ENCODE data around the gene NEBL. TPM values are rescaled to one million over a fixed set of nuclear protein-coding genes. Genes with fewer than 3 reads are reported as not detected.

NEBL gene
- total RNA-seq, 1 experiment from 2014 or later = 0.11 TPM

DNA sequence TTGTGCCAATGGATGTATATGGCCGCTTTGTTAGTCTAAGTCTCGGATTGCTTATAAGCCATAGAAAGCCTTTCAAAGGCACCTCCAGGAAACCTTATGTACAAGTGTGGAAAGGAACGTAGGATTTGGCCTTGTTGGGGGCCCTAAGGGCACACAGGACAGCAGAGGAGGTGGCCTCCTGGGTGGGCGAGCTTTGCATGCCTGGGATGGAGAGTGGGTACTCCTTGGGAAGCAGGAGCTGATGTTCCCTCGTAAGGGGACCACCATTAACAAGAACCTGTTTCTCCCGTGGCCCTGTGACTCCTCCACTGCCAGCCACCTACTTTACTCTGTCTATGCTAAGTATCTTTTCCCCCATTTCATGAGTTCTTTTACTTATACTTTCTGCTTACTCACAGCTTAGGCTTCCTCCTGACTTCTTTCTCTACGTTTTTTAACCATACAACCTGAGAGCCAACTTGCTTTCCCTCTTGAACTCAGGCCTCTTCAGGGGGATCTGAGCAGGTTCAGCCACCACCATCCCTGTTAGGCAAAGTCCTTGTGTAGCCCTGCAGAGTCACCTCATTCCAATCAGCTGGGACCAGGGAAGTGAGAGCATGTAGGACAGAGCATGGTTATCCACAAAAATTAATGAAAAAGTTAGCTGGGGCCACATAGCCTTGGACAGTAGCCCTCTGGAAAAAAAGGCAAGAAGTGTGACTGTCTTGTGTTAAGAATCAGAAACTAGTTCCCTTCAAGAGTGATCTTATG, 118.9 kb downstream of the NEBL start:
- no peak for DNase-seq (ENCODE audit: low read depth)

DNA sequence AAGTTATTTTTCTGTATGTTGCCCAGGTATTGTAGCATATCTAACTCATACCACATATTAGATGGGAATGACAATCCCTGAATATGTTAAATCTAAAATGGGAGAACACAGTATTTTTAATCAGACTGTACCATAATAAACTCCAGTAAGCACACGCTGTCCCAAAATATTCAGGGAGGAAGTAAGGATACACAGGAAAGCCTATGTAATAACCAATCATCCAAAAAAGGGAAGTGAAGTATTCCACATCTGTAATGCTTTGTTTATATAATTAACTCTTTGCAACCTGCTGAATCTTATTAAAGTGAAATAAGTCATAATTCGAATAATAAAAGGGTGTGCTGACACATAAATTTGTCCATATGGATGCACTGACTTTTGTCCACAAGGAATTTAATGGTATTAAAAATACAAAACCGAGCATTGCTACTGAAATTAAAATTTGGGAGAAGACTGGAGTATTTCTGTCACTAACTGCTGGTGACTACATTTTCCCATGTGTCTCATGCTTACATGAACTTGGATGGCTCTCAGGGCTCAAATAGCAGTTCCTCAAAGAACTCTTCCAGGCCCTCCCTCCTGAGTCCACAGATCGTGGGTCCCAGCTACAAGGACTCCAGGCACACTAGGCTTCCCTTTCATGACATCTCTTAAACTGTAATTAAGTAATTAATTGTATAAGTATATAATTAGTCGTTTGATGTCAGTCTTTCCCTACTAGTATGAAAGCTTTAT, 120.6 kb downstream of the NEBL start:
- no peak for DNase-seq (ENCODE audit: low read depth)

DNA sequence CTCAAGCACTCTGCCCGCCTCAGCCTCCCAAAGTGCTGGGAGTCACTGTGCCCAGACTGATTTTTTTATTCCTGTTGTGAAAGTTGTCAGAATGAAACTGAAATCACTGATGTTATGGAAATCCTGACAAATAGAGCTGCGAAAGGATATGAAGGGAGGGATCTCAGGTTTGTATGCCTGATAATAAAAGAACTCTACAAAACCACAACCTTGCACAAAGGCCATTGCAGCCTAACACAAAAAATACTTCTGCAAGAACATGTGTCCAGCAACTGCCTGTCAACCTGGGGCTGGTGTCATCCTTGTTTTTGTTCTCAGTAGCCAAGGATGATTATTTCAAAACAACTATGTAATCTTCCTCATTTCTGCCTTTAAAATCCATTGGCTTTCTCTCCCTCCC, 126.1 kb downstream of the NEBL start:
- DNase-seq (ENCODE audit: low read depth) = no peak

GRCh38 chr10:20769481-20769880, 127.6 kb downstream of the NEBL start:
- DNase-seq (ENCODE audit: low read depth) = no peak

DNA sequence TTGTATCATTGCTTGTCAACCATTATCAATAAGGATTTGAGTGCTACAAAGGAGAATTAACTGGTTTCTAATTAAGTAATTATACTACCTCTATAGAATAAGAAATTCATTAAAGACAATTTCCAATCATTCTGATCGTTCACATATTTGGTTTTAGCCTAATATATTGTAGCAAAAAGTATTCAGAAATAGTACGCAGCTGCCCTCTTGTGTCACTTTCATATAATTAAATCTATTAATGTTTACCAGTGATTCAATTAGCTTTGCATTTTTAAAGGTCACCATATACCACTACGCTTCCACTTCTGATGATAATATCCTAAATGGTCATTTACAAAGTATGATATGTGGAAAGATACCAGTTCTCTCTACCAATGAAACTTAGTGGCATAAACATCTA, 128.3 kb downstream of the NEBL start:
- DNase-seq (ENCODE audit: low read depth) = peak; percentile 24

DNA sequence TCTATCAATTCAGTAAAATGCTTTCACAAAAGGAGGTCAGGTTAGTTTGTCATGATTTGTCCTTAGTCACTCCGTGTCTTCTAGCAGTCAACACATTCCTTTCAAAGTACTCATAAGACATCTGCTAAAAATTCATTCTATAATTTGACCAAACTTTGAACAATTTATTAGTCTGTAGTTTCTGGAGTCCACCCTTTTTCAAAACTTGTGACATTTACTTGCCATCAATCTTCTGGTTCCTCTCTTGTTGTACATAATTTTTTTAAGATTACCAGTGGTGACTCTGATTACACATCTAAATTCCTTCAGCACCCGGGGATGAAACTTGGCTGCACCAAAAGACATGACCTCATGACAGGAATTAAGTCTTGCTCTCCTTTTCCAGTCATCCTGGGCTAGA, 130.1 kb downstream of the NEBL start:
- peak; percentile 73 for DNase-seq (ENCODE audit: low read depth)

GRCh38 chr10:20765066-20765465, 132.0 kb downstream of the NEBL start:
- no peak for DNase-seq (ENCODE audit: low read depth)

DNA sequence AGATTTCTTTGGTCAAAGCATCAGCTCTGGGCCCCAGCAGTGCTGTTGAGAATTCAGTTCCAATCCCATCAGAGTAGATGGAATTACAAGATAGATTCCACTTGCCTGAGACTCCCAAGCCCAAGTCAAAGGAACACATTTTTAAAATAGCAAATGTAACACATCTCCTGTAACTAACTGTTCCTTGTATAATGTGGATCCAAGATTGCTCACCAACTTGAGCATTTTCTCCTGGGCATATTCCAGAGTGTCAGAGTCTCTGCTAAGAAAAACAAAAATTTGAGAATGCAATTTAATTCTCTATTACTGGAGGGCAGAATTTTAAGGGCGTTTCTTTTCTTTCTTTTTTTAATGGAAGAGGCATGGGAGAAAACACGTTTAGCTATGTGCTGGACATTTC, 136.7 kb downstream of the NEBL start:
- no peak for DNase-seq (ENCODE audit: low read depth)

DNA sequence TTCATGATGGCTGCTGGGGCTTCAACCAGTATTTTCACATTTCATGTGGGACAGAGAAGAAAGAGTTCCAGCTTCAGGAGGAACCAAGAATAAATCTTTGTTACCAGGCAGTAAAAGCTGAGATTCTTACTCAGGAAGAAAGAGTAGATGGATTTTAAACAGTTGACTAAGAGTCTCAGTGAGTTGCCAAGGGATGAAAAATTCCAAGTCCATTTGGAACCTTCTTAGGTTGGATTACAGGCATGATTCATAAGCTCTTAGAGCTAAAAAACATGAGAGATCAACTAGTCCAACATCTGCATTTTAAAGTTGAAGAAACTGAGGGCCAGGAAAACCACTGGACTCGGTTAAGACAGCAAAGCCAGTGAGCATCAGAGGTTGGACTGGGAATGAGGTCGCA, 148.6 kb downstream of the NEBL start:
- no peak for DNase-seq (ENCODE audit: low read depth)

DNA sequence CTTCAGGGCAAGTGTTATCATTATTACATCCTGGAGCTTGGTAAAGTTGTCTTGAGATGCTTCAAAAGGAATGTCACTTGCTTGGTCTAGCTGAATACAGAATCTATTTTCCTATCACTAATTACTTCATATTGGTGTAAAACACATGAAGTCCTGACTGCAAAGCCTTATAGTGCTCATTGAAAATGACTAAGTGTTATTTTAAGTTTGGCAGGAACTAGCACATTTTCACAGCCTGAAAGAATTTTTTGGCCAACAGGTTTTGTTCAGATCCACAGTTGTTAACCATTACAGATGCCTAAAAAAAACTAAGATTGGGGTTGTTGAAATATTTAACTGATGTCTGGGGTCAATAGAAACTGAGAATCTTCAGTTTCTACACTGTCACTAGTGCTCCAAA, 149.3 kb downstream of the NEBL start:
- no peak for DNase-seq (ENCODE audit: low read depth)

DNA sequence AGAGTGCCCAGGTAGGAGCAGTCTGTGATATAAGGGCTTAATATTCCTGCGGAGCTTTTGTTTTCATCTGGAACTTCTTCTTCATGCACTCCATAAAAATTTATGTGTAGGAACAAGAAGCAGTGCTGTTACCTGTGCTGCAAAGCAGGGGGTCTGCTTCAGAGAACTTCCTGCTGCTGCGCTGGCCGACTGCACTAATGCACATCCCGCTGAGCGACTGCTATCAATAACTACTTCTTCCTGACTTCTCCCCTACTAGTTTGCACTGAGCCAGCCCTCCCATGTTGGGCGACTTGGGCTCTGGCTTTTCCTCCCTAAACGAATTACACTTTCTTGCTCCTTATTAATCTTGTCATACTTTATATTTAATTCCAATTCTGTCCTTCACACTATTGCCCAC, 150.3 kb downstream of the NEBL start:
- DNase-seq (ENCODE audit: low read depth) = no peak

GRCh38 chr10:20745556-20746375, 151.3 kb downstream of the NEBL start:
- no peak for DNase-seq (ENCODE audit: low read depth)

DNA sequence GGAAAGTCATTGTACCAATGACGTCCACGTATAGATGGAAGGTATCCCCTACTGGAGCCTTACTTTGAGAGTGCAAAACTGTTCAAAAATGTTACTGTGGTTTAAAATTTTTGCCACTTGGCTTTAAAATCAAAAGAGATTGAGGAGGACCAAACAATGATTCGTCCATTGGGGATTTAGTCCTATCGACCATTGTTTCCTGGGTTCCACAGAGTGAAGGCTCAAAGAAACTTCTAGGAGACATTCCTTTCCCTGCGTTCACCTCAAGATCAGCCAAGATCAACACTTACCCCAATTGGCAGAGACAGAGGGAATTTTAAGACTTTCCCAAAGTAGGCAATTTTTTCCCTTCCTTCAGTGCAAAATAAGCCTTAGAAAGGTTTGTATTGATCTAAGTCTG, 152.3 kb downstream of the NEBL start:
- DNase-seq (ENCODE audit: low read depth) = no peak

DNA sequence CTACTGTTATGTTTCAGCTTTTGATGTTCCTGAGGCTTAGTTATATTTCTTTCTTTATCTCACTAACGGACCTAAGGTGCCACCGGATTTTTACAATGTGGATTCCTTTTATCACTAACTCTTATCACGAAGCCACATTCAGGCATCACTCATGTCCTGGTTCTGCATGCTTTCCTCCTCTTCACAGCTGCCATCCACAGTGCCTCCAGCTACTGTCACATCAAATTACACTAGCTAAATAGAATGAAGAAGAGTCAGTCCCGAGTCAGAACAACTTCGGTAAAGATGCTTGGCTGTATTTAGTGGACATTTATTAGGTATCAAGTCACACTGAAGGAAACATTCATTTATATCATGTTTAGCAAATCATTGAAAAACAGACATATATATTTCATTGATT, 153.2 kb downstream of the NEBL start:
- no peak for DNase-seq (ENCODE audit: low read depth)

DNA sequence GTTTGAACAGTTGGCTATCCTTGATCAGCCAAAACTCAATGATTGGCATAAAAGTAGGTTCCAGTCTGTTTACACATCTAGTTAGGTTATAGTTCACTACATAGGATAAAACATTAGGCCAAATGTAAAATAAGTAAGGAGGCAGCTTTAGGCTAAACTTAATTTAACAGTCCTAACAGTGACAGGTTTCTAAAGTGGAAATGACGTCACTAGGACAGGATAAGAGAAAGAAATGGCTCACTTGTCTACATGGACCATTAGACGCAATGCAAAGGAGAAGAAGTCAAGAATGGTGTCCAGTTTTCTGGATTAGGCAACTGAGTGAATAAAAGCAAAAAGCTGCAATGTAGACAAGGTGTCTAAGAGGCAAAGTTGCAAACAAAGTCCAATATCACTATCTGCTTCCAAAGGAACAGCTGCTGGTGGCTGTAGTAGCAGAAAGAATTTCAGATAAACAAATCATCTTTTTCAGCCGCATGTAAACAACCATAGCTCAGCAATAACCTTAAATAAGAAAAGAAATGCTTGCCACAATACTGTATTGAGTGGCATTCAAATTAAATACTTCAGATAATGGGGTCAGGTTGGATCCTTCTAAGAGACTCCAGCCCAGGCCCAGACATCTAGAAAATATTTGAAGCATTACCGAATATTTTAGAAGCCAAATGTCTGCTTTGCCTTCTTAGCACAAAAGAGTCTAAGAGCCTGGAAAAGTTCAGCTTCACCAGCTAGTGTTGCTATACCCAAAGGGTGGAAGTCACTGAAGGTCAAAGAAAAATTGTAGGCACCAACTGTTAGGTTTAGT, 154.2 kb downstream of the NEBL start:
- no peak for DNase-seq (ENCODE audit: low read depth)

GRCh38 chr10:20740120-20740519, 157.0 kb downstream of the NEBL start:
- DNase-seq (ENCODE audit: low read depth) = no peak

GRCh38 chr10:20737107-20737506, 160.0 kb downstream of the NEBL start:
- no peak for DNase-seq (ENCODE audit: low read depth)

All from LHCN-M2 (cell line).